Measurements from ENCODE around the gene GPR15LG.

Gene GPR15LG

GRCh38 chr10:84217746-84218145 lies 44.1 kb downstream of the GPR15LG start:
- DNase-seq, result no peak

- no peak for DNase-seq
These were observed 48.3 kb downstream of the GPR15LG start for GRCh38 chr10:84221916-84222315.

DNA sequence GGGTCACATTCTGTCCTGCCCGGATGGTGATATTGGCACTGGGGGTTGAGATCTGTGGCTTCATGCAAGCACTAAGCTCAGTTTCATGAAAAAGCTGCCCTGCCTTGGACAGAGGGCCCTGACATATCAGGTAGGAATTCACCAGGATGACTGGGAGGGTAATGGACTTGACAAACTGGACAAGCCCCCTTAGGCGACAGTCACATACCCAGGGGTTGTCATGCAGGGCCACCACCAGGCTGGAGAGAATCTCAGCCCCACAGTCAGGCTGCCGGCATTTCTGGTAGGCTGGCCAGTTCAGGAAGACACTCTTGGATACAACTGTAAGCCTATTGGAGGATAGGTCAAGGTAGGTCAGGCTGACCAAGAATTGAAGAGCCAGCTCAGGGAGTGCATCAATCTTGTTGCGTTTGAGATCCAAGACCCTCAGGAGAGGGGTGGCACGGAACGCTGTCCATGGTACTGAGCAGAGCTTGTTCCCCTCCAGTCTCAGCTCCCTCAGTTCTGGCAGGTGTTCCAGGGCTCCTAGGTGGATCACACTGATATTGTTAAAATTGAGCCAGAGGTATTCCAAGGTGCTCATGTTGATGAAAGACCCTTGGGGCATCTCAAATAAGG lies 50.9 kb downstream of the GPR15LG start:
- DNase-seq, result no peak

DNA sequence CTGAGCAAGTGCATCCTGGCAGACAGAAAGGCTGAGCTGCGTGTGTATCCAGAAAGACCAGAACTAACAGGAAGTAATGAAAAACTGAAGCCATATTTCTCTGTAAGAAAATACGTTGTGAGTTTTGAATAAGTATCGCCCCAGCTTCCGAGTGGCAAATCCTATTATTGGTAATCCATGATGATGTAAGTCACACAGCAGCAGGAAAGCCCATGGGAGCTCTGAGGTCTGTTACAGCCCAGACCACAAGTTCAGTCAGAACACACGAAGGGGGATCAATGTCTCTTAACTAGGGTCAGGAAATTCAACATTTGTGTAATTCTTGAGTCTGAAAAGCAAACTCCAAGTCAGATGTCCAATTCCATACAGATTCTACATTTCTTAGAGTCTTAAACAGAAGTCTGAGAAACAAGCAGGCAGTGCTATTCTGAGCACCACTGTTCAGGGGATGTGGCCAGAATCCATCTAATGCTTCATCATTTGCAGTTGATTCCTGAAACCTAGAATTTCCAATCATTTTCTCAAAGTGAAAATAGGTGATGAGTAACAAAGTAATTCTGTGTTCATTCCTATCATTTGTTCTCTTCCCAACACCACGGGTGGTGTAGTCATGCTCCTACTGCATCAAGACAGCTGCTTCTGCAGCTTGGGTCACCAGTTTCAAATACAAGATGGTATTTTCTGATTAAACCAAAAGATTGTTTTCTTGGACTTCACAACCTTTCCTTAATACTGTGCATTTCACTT lies 52.0 kb downstream of the GPR15LG start, which contains the start of gene LRIT2:
Gene LRIT2 (minus strand): TSS at position 118 of the 747 bp plus-strand sequence. CDS start 24 bp downstream, at position 94.
- DNase-seq, result no peak

DNA sequence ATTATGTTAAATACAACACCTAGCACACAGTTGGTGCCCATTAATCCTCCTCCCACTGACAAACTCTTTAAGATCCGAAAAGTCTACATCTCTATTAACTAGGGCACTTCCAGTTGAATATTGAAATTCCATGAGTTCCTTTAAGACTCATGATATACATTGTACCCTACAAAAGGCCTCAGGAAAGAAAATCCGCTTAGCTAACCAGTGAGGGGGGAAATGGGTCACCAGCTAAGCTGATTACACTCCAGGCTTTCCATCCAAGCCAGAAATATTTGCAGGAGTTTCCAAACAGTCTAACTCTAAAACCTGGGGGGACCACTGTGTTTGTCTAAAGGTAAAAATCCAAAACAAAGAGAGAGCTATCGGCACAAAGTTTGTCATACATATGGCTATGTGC lies 53.0 kb downstream of the GPR15LG start:
- DNase-seq, result no peak

- DNase-seq, result no peak
These were observed 54.2 kb downstream of the GPR15LG start for GRCh38 chr10:84227810-84228209.

GRCh38 chr10:84230359-84230758 lies 56.8 kb downstream of the GPR15LG start:
- DNase-seq, result no peak

DNA sequence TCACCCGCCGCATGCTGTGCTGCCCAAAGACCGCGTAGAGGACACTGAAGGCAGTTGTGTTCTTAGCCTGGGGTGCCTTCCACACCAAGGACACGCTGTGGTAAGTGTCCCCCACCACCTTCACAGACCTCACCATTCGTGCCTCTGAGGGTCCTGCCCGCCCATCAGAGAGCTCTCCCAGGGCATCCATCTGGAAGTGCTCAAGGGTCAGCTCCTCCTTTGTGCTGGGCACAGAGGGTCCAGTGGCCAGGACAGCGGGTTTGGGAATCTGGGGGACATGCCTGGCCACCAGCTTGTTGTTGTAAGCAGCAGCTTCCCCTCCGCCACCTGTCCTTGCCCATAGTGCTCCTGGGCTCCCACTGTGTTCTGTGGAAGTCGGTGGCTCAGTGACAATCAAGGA lies 58.8 kb downstream of the GPR15LG start:
- DNase-seq, result no peak

DNA sequence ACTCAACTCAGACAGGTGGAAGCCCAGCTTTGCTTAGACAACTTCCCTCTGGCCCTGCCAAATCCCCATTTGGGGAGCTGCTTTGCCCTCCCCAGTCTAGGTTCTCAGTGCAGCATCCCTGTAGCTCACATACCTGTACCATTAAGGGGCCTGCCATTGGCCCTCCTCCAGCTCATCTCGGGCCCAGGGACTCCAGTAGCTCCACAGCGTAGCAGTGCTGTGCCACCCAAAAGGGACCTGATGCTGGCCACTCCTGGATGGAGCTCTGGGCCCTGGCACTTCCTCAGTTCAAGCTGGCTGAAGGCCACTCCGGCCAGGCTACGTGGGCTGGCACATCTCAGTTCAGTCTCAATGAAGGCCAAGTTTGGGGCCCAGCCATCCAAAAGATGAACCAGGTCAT lies 60.3 kb downstream of the GPR15LG start:
- no peak for DNase-seq

DNA sequence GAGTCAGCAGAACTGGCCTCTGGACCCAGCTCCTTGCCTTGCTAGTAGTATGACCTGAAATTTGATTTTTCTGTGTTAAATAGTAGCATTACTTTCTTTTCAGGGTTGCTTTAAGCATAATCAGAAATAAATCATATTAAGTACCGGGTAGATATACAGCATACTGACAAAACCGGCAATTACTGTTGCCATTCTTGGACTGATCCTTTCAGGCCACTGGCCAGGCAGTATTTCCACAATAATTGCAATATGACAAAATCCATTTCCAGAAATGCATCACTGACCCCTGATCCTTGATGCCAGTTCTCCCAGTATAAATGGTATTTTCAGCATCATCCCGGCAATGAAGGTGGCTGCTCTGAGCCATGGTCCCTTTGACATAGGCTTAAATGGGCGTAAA lies 60.9 kb downstream of the GPR15LG start:
- DNase-seq, result no peak

Data from activated gamma-delta T cell (primary cell).